CD14-positive monocyte (primary cell): ENCODE data around the gene HCRTR1. TPM values are rescaled to one million over a fixed set of nuclear protein-coding genes. Genes with fewer than 3 reads are reported as not detected.

ENCODE experiments used
- DNase-seq, 3 donors: peaks; one replicate each; pipeline ENCODE4 v3.0.0-alpha.2; 2011 to 2022
- H2AFZ ChIP-seq: 2 replicates; pipeline ENCODE4 v1.6.0; 2012; ENCODE audit warnings: mild to moderate bottlenecking, low read depth, low read length, inconsistent platforms; ENCODE audit not compliant: insufficient read depth, poor library complexity, severe bottlenecking
- H3K27ac ChIP-seq, 2 donors: 1 replicate in 1 of 2; 2 replicates in 1 of 2; pipeline ENCODE4 v1.5.1; 2012 to 2013; ENCODE audit warnings: low read length in 2 of 2, control low read depth in 1 of 2, inconsistent platforms in 1 of 2, low read depth in 1 of 2, mild to moderate bottlenecking in 1 of 2
- H3K27me3 ChIP-seq, 2 donors: one replicate each; pipeline versions ENCODE4 v1.6.0 to v1.6.1; 2011 to 2013; ENCODE audit warnings: low read length in 2 of 2; ENCODE audit not compliant: control insufficient read depth in 2 of 2, insufficient read depth in 2 of 2
- H3K36me3 ChIP-seq, 2 donors: replicated peaks in 1 of 2; 1 replicate in 1 of 2; 2 replicates in 1 of 2; pipeline versions ENCODE4 v1.5.1 to v1.6.1; 2012 to 2013; ENCODE audit warnings: low read length in 2 of 2, control low read depth in 1 of 2, inconsistent platforms in 1 of 2, mild to moderate bottlenecking in 1 of 2; ENCODE audit not compliant: insufficient read depth in 2 of 2, control insufficient read depth in 1 of 2
- H3K4me1 ChIP-seq, 2 donors: 1 replicate in 1 of 2; 2 replicates in 1 of 2; pipeline versions ENCODE4 v1.5.1 to v1.6.1; 2012 to 2013; ENCODE audit warnings: low read length in 2 of 2, control low read depth in 1 of 2, inconsistent platforms in 1 of 2, mild to moderate bottlenecking in 1 of 2, moderate library complexity in 1 of 2; ENCODE audit not compliant: insufficient read depth in 2 of 2, control insufficient read depth in 1 of 2
- H3K4me2 ChIP-seq: replicated peaks from 2 replicates; pipeline ENCODE3; 2012; ENCODE audit warnings: low read length, moderate library complexity, mild to moderate bottlenecking; ENCODE audit not compliant: poor library complexity, severe bottlenecking; ENCODE audit errors: extremely low read depth
- H3K4me3 ChIP-seq, 3 experiments: fragments of 200-600 bp in 1 of 3; sonication (generic) in 1 of 3; replicated peaks in 1 of 3; 1 replicate in 2 of 3; 2 replicates in 1 of 3; pipeline ENCODE4 v1.5.1; 2011 to 2013; ENCODE audit warnings: low read length in 3 of 3, mild to moderate bottlenecking in 3 of 3, control low read depth in 2 of 3, low read depth in 2 of 3, inconsistent platforms in 1 of 3, moderate library complexity in 1 of 3
- H3K79me2 ChIP-seq: 2 replicates; pipeline ENCODE4 v1.6.0; 2012; ENCODE audit warnings: mild to moderate bottlenecking, control low read depth, inconsistent platforms, low read length, moderate library complexity; ENCODE audit not compliant: insufficient read depth
- H3K9ac ChIP-seq: 2 replicates; pipeline ENCODE4 v1.6.0; 2017; ENCODE audit warnings: low read length, mild to moderate bottlenecking; ENCODE audit not compliant: insufficient read depth, poor library complexity, severe bottlenecking
- H3K9me3 ChIP-seq, 2 donors: replicated peaks in 1 of 2; 1 replicate in 1 of 2; 2 replicates in 1 of 2; pipeline versions ENCODE4 v1.5.1 to v1.6.1; 2012 to 2013; ENCODE audit warnings: low read length in 2 of 2, control low read depth in 1 of 2; ENCODE audit not compliant: control insufficient read depth in 1 of 2, insufficient read depth in 1 of 2
- H4K20me1 ChIP-seq: 2 replicates; pipeline ENCODE4 v1.6.0; 2012; ENCODE audit warnings: mild to moderate bottlenecking, low read length, control low read depth, moderate library complexity; ENCODE audit not compliant: insufficient read depth
- H3K27ac Mint-ChIP-seq, 7 donors: one replicate each; pipeline ENCODE4 v1.8.0; 2020; ENCODE audit warnings: mild to moderate bottlenecking in 7 of 7, mixed read lengths in 7 of 7, moderate library complexity in 6 of 7, inconsistent platforms in 2 of 7
- H3K27me3 Mint-ChIP-seq, 3 donors: one replicate each; pipeline ENCODE4 v1.8.0; 2021 to 2022; ENCODE audit warnings: low read depth in 3 of 3, mild to moderate bottlenecking in 3 of 3, mixed read lengths in 3 of 3, moderate library complexity in 3 of 3, inconsistent platforms in 1 of 3
- H3K36me3 Mint-ChIP-seq, 2 donors: one replicate each; pipeline ENCODE4 v1.8.0; 2020; ENCODE audit warnings: mixed read lengths in 2 of 2, inconsistent platforms in 1 of 2, mild to moderate bottlenecking in 1 of 2
- H3K4me1 Mint-ChIP-seq: one replicate; pipeline ENCODE4 v1.8.0; 2020; ENCODE audit warnings: mild to moderate bottlenecking, mixed read lengths
- H3K4me3 Mint-ChIP-seq, 2 donors: one replicate each; pipeline ENCODE4 v1.8.0; 2020; ENCODE audit warnings: mild to moderate bottlenecking in 2 of 2, mixed read lengths in 2 of 2, moderate library complexity in 1 of 2
- H3K9me3 Mint-ChIP-seq, 7 donors: one replicate each; pipeline ENCODE4 v1.8.0; 2020 to 2022; ENCODE audit warnings: mixed read lengths in 7 of 7, mild to moderate bottlenecking in 6 of 7, moderate library complexity in 6 of 7, inconsistent platforms in 2 of 7
- WGBS: methylation state at CpG from one replicate; pipeline ENCODE4 v1.1.5; 2013; ENCODE audit warnings: missing lambda C conversion rate; ENCODE audit not compliant: insufficient coverage; 5-methylcytosine and 5-hydroxymethylcytosine counted together
- intact Hi-C, 2 donors: fragments of 100-400 bp; cut with micrococcal nuclease; formaldehyde crosslinking; loops; one replicate each; pipeline versions ENCODE4 v1.15.0 to v1.15.1; 2023
- polyA plus RNA-seq, 3 donors: library from polyadenylated mRNA; depleted of rRNA in 1 of 3; unstranded in 2 of 3; stranded (reverse) in 1 of 3; fragments of 300-500 nt in 2 of 3; fragments of >200 nt in 1 of 3; fragmentation: Illumina TruSeq in 2 of 3; gene quantifications; 1 replicate in 2 of 3; 2 replicates in 1 of 3; pipeline ENCODE4 v1.2.3, GENCODE V29; 2012 to 2021
- TF ChIP-seq, protein P1 (sequence below): fragments of 200-600 bp; IDR thresholded peaks from one replicate; pipeline ENCODE4 v1.8.0; 2022; ENCODE audit warnings: antibody characterized with exemption, mild to moderate bottlenecking

The HCRTR1 gene
- polyA plus RNA-seq, 3 donors = not detected

DNA sequence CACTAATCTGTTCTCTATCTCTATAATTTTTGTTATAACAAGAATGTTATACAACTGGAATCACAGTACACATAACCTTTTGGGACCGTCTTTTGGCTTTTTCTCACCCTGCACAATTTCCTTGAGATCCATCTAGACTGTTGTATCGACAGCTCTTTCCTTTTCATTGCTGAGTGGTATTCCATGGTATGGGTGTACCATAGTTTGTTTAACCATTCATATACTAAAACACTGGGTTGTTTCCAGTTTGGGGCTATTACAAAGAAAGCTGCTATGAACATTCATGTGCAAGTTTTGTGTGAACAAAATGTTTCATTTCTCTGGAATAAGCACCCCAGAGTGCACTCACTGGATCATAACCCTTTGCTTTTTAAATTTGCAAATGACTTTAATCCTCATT, 15.4 kb upstream of the HCRTR1 start:
- no peak for DNase-seq
- Histone ChIP-seq H2AFZ (no peak overlapping the region), H3K4me3 (no peak overlapping the region), H3K79me2 (no peaks in the 10 kb centered on the region), H3K27me3 (no peaks in the 10 kb centered on the region), H3K4me1 (peaks cover 12 to 13% of the 10 kb centered on the region in 2 donors), H3K4me2 (no peak overlapping the region), H4K20me1 (no peaks in the 10 kb centered on the region), H3K9me3 (peaks cover 0 to 2% of the 10 kb centered on the region in 2 donors), H3K36me3 (no peaks in the 10 kb centered on the region), H3K9ac (no peak overlapping the region), H3K27ac (no peak overlapping the region)
- no peak overlapping the region for H3K27ac Mint-ChIP-seq
- no peak overlapping the region for H3K4me3 Mint-ChIP-seq
- H3K4me1 Mint-ChIP-seq = peaks cover 11% of the 10 kb centered on the region
- WGBS = no CpG with 5 or more reads among the region's 2 CpGs
- intact Hi-C loops = no loop called here
- H3K9me3 Mint-ChIP-seq = peaks cover 0 to 5% (median 0%) of the 10 kb centered on the region in 7 donors
- no peaks in the 10 kb centered on the region for H3K36me3 Mint-ChIP-seq
- H3K27me3 Mint-ChIP-seq = peaks cover 1 to 7% (median 1%) of the 10 kb centered on the region in 3 donors
- TF ChIP-seq, protein P1, sequence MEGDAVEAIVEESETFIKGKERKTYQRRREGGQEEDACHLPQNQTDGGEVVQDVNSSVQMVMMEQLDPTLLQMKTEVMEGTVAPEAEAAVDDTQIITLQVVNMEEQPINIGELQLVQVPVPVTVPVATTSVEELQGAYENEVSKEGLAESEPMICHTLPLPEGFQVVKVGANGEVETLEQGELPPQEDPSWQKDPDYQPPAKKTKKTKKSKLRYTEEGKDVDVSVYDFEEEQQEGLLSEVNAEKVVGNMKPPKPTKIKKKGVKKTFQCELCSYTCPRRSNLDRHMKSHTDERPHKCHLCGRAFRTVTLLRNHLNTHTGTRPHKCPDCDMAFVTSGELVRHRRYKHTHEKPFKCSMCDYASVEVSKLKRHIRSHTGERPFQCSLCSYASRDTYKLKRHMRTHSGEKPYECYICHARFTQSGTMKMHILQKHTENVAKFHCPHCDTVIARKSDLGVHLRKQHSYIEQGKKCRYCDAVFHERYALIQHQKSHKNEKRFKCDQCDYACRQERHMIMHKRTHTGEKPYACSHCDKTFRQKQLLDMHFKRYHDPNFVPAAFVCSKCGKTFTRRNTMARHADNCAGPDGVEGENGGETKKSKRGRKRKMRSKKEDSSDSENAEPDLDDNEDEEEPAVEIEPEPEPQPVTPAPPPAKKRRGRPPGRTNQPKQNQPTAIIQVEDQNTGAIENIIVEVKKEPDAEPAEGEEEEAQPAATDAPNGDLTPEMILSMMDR = no peak

- Histone ChIP-seq H3K4me2 (no peak overlapping the region), H3K27ac (peak overlapping the region; percentile 56 to 80), H3K27me3 (no peaks in the 10 kb centered on the region), H4K20me1 (no peaks in the 10 kb centered on the region), H3K4me3 (no peak overlapping the region), H3K9me3 (peaks cover 0 to 2% of the 10 kb centered on the region in 2 donors), H3K79me2 (no peaks in the 10 kb centered on the region), H2AFZ (peak overlapping the region; percentile 55), H3K9ac (no peak overlapping the region), H3K4me1 (peaks cover 12 to 13% of the 10 kb centered on the region in 2 donors), H3K36me3 (no peaks in the 10 kb centered on the region)
- Mint-ChIP-seq H3K4me1 (peaks cover 21% of the 10 kb centered on the region), H3K27ac (peak overlapping the region; percentile 85 to 95 (median 92)), H3K4me3 (peak overlapping the region in 1 of 2 donors; percentile 36), H3K27me3 (peaks cover 3 to 8% (median 3%) of the 10 kb centered on the region in 3 donors), H3K36me3 (no peaks in the 10 kb centered on the region), H3K9me3 (peaks cover 0 to 5% (median 2%) of the 10 kb centered on the region in 7 donors)
- TF ChIP-seq, protein P1 = no peak
- no CpG with 5 or more reads among the region's 4 CpGs for WGBS
- intact Hi-C loops = loop anchor here in 1 of 2 donors (5.0 kb wide), 1 partner anchor 36 kb away; the partner anchor contains the start of gene PEF1
- peak; percentile 91 to 98 (median 94) for DNase-seq
Measured at GRCh38 chr1:31605908-31606427, 11.5 kb upstream of the HCRTR1 start.
